Measurements from ENCODE around the gene KANK2. TPM values are rescaled to one million over a fixed set of nuclear protein-coding genes. Genes with fewer than 3 reads are reported as not detected.

KANK2 gene
- total and polyA plus RNA-seq, 10 of the 15 experiments (the other 5 are each of a cell fraction or from before 2014, with no cell fraction given), result 4.9 to 33.0 (median 21.0) TPM

DNA sequence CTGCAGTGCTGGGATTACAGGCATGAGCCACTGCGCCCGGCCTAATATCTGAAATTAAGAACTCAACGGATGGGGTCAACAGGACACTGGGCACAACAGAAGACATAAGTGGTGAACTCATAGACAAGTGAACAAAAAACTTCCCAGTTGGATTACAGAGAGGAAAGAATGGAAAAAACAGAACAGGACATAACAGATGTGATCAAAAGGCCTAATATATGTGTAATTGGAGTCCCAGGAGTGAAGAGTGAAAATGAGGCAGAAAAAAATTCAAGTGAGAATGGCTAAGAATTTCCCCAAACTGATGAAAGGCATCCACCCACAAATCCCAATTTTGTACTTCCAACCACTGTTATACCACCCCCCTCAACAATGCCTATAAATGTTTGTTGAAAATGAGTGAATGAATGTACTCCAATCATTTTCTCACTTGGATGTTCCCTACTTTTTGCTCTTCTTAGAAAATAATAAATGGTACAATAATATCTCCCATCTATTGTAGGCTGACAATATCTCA, 23.8 kb upstream of the KANK2 start (continued):
- TF ChIP-seq, protein P1, sequence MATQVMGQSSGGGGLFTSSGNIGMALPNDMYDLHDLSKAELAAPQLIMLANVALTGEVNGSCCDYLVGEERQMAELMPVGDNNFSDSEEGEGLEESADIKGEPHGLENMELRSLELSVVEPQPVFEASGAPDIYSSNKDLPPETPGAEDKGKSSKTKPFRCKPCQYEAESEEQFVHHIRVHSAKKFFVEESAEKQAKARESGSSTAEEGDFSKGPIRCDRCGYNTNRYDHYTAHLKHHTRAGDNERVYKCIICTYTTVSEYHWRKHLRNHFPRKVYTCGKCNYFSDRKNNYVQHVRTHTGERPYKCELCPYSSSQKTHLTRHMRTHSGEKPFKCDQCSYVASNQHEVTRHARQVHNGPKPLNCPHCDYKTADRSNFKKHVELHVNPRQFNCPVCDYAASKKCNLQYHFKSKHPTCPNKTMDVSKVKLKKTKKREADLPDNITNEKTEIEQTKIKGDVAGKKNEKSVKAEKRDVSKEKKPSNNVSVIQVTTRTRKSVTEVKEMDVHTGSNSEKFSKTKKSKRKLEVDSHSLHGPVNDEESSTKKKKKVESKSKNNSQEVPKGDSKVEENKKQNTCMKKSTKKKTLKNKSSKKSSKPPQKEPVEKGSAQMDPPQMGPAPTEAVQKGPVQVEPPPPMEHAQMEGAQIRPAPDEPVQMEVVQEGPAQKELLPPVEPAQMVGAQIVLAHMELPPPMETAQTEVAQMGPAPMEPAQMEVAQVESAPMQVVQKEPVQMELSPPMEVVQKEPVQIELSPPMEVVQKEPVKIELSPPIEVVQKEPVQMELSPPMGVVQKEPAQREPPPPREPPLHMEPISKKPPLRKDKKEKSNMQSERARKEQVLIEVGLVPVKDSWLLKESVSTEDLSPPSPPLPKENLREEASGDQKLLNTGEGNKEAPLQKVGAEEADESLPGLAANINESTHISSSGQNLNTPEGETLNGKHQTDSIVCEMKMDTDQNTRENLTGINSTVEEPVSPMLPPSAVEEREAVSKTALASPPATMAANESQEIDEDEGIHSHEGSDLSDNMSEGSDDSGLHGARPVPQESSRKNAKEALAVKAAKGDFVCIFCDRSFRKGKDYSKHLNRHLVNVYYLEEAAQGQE (IDR thresholded peaks at IDR 0.05; ENCODE audit: low read depth, low read length), result no peak
- no peak for TF ChIP-seq KDM1A (IDR thresholded peaks at IDR 0.05; ENCODE audit: borderline replicate concordance)
- no peak for TF ChIP-seq CREB1 (IDR thresholded peaks at IDR 0.05; ENCODE audit: low read depth)
- TF ChIP-seq TCF7 (IDR thresholded peaks at IDR 0.05; ENCODE audit: borderline replicate concordance), result no peak
- no peak for TF ChIP-seq MTA3 (IDR thresholded peaks at IDR 0.05; ENCODE audit: borderline replicate concordance, low read length)
- TF ChIP-seq ETV6 (conservative IDR thresholded peaks at IDR 0.05 in 1 of 2, IDR thresholded peaks at IDR 0.05 in 1 of 2; ENCODE audit: borderline replicate concordance in 1 of 2, low read depth in 1 of 2), result no peak
- TF ChIP-seq, protein P2, sequence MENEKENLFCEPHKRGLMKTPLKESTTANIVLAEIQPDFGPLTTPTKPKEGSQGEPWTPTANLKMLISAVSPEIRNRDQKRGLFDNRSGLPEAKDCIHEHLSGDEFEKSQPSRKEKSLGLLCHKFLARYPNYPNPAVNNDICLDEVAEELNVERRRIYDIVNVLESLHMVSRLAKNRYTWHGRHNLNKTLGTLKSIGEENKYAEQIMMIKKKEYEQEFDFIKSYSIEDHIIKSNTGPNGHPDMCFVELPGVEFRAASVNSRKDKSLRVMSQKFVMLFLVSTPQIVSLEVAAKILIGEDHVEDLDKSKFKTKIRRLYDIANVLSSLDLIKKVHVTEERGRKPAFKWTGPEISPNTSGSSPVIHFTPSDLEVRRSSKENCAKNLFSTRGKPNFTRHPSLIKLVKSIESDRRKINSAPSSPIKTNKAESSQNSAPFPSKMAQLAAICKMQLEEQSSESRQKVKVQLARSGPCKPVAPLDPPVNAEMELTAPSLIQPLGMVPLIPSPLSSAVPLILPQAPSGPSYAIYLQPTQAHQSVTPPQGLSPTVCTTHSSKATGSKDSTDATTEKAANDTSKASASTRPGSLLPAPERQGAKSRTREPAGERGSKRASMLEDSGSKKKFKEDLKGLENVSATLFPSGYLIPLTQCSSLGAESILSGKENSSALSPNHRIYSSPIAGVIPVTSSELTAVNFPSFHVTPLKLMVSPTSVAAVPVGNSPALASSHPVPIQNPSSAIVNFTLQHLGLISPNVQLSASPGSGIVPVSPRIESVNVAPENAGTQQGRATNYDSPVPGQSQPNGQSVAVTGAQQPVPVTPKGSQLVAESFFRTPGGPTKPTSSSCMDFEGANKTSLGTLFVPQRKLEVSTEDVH (IDR thresholded peaks at IDR 0.05; ENCODE audit: low read depth, partially characterized antibody), result no peak

All from GM12878 (cell line).